CD4-positive, alpha-beta T cell treated with Interleukin-6 at 100 ng/mL for 8 hours (primary cell): ENCODE data around the gene MADCAM1.
A peak's percentile ranks its signal among the peaks of the same experiment; 100 is the strongest.

Experiments used
- DNase-seq: peaks from one replicate; pipeline ENCODE4 v3.0.0-alpha.2; 2020; ENCODE audit warnings: mixed read lengths, low spot score

The MADCAM1 gene

GRCh38 chr19:508204-509150 lies 12.2 kb downstream of the MADCAM1 start:
- no peak for DNase-seq

GRCh38 chr19:510606-511100 lies 14.4 kb downstream of the MADCAM1 start:
- peak; percentile 93 for DNase-seq

GRCh38 chr19:511101-511851 lies 15.0 kb downstream of the MADCAM1 start:
- DNase-seq: peak; percentile 92

DNA sequence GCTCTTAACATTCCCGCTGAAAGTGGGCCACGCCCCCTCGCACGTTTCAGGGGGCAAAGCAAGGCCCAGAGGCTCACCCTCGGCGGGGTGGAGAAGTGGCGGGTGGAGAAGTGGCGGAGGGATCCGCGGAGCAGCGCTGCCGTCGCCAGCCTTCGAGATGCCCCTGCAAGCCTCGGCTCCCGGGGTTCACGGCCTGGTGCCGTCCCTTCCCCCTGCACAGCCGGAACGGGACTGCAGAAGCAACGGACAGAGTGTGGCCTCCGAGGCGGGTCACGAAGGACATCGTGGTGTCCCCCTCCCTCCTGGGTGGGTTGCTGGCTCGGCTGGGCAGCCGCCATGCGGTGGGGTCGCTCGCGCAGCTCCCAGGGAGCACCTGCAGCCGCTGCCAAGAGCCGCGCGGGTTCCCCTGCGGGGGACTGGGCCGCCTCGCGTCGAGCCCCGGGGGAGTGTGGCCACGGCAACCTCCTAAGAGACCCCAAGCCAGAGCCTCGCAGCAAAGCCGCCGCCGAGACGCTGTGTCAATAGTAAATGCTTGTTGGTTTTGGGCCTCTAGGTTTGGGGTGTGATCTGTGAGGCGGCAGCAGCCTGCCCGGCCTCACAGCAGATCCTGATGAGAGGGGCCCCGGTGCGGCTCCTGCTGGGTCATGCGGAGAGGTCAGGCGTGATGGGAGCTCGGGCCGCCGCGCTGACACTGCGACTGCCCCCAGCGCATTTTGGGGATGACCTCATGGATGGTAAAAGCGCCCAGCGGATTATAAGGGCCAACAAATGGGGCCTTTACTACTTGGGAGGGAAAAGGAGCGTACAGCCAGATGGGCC lies 16.5 kb downstream of the MADCAM1 start:
- no peak for DNase-seq

DNA sequence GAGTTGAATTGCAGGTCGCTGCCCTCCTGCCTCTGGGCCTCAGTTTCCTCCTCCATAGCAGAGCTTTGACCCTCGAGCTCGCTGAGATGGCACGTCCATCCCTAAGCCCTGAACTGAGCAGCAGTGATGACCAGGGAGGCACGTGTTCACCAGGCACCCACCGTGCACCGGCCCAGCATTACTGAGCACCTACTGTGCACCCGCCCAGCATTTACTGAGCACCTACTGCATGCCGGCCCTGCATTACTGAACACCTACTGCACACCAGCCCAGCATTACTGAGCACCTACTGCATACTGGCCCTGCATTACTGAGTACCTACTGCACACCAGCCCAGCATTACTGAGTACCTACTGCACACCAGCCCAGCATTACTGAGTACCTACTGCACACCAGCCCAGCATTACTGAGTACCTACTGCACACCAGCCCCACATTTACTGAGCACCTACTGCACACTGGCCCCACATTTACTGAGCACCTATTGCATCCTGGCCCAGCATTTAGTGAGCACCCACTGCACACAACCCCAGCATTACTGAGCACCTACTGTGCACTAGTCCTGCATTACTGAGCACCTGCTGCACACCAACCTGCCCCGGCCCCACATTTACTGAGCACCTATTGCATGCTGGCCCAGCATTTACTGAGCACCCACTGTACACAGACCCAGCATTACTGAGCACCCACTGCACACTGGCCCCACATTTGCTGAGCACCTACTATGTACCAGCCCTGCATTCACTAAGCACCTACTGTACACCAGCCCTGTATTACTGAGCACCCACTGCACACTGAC lies 17.3 kb downstream of the MADCAM1 start:
- no peak for DNase-seq

DNA sequence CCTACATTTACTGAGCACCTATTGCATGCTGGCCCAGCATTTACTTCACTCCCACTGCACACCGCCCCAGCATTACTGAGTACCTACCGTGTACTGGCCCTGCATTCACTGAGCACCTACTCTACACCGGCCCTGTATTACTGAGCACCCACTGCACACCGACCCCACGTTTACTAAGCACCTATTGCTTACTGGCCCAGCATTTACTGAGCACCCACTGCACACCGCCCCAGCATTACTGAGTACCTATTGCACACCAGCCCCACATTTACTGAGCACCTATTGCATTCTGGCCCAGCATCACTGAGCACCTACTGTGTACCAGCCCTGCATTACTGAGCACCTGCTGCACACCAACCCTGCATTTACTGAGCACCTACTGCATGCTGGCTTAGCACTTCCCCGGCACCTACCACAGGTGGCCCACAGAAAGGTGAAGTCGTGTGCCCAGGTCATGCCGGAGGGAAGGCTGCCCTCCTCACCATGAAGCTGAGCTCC lies 17.9 kb downstream of the MADCAM1 start:
- DNase-seq: no peak

- no peak for DNase-seq
These were observed 21.7 kb downstream of the MADCAM1 start for GRCh38 chr19:517721-518597.

- DNase-seq: peak; percentile 62
These were observed 22.4 kb downstream of the MADCAM1 start for GRCh38 chr19:518598-519231.

GRCh38 chr19:519449-519865 lies 23.2 kb downstream of the MADCAM1 start:
- no peak for DNase-seq

DNA sequence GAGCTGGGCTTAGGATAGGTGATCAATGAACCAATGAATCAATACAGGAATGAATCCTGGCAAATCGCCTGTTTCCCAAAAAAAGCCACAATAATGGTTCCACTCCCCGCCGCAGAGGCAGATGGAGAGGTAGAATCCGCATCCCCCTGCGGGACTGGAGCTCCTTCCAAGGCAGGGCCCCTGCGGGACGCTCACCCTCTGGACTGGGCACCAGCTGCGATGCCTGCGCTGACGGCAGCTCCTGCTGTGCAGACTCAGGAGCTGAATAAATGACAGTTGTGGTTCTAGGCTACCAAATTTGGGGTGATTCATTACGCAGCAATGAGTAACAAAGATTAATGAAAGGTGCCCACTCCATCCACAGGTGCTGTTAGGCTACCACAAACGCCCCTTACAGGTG lies 26.4 kb downstream of the MADCAM1 start:
- DNase-seq: no peak

GRCh38 chr19:524062-524674 lies 27.9 kb downstream of the MADCAM1 start:
- no peak for DNase-seq

GRCh38 chr19:525029-525428 lies 28.7 kb downstream of the MADCAM1 start:
- DNase-seq: no peak

DNA sequence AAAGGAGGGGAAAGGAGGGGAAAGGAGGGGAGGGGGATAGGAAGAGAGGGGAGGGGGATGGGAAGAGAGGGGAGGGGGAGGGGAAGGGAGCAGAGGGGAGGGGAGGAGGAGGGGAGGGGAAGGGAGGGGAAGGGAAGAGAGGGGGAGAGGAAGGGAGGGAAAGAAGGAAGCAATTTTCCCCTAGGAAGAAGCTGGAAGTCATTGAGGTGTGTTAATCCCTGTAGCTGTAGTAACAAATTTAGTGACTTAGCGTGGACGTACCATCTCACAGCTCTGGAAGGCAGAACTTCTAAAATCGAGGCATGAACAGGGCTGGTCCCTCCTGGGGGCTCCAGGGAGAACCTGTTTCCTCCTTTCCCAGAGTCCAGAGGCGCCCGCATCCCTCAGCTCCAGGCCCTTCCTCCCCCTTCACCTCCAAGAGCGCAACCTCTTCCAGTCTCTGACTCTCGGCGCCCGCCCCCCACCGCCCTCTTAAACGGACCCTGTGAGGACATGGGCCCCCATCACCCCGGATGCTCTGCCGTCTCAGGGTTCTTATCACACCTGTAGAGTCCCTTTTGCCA lies 29.7 kb downstream of the MADCAM1 start:
- no peak for DNase-seq

DNA sequence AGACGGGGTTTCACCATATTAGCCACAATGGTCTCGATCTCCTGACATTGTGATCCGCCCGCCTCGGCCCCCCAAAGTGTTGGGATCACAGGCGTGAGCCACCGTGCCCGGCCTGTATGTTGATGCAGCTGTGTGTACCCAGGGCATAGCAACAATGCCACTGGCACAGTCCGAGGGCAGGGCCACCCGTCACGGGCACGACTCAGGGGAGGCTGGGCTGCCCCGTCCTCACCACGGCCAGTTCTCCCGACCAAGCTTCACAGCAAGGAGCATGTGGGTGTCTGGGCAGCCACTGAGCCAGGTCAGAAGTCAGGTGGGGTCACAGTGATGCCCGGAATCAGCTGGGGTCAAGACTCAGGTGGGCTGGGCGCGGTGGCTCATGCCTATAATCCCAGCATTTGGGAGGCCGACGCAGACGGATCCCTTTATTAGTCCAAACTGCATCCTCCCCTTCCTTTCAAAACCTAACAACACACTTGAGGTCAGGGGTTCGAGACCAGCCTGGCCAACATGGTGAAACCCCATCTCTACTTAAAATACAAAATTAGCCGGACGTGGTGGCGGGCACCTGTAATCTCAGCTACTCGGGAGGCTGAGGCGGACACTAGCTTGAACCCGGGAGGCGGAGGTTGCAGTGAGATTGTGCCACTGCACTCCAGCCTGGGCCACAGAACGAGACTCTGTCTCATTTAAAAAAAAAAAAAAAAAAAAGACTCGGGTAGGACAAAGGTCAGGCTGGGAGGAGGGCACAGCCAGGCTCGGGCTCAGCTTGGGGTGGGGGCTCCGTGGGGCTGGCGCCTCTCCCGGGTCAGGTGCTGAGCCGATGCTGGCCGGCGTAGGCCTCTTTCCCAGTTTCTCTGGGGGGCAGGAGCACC lies 34.1 kb downstream of the MADCAM1 start:
- no peak for DNase-seq

- DNase-seq: peak; percentile 83
These were observed 34.9 kb downstream of the MADCAM1 start for GRCh38 chr19:531009-531752.

- no peak for DNase-seq
These were observed 35.7 kb downstream of the MADCAM1 start, which contains the start of gene CDC34 for GRCh38 chr19:531753-532560. Gene CDC34 (plus strand): TSS chr19:531760. CDS start chr19:531932, 172 bp downstream.
